Activated T-cell treated with anti-CD3 and anti-CD28 coated beads, Interleukin-2, amount 50 U/mL, for 24 hours (primary cell): Measurements from ENCODE around the gene NDUFA7.
"Not testable (repeated sequence)": the region's sequence is repeated elsewhere in the genome, so short reads cannot be mapped to it uniquely, and the experiment has no call there.

Experiments used
- DNase-seq: peaks from one replicate; pipeline ENCODE4 v3.0.0-alpha.2; 2020
- H3K27ac Mint-ChIP-seq: 2 replicates; pipeline ENCODE4 v1.8.0; 2020; ENCODE audit warnings: mild to moderate bottlenecking, mixed read lengths
- H3K27me3 Mint-ChIP-seq: 2 replicates; pipeline ENCODE4 v1.8.0; 2020; ENCODE audit warnings: mixed read lengths
- H3K36me3 Mint-ChIP-seq: 2 replicates; pipeline ENCODE4 v1.8.0; 2020; ENCODE audit warnings: low read depth, mixed read lengths
- H3K4me1 Mint-ChIP-seq: 2 replicates; pipeline ENCODE4 v1.8.0; 2020; ENCODE audit warnings: low read depth, mixed read lengths
- H3K4me3 Mint-ChIP-seq: 2 replicates; pipeline ENCODE4 v1.8.0; 2020; ENCODE audit warnings: mild to moderate bottlenecking, moderate library complexity, mixed read lengths
- H3K9me3 Mint-ChIP-seq: 2 replicates; pipeline ENCODE4 v1.8.0; 2020; ENCODE audit warnings: mixed read lengths

NDUFA7 gene

DNA sequence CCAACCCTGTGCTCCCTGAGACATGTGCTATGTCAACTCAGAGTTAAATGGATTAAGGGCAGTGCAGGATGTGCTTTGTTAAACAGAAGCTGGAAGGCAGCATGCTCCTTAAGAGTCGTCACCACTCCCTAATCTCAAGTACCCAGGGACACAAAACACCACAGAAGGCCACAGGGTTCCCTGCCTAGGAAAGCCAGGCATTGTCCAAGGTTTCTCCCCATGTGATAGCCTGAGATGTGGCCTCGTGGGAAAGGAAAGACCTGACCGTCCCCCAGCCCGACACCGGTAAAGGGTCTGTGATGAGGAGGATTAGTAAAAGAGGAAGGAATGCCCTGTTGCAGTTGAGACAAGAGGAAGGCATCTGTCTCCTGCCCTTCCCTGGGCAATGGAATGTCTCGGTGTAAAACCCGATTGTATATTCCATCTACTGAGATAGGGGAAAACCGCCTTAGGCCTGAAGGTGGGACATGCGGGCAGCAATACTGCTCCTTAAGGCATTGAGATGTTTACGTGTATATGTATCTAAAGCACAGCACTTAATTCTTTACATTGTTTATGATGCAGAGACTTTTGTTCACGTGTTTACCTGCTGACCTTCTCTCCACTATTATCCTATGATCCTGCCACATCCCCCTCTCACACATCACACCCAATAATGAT, 6.1 kb downstream of the NDUFA7 start:
- H3K36me3 Mint-ChIP-seq, result peaks cover 83% of the 10 kb centered on the region
- H3K9me3 Mint-ChIP-seq, H3K27me3 Mint-ChIP-seq, H3K4me3 Mint-ChIP-seq, DNase-seq: not testable (repeated sequence)
- peaks cover 14% of the 10 kb centered on the region for H3K4me1 Mint-ChIP-seq
- H3K27ac Mint-ChIP-seq, result peak overlapping the region; percentile 26

DNA sequence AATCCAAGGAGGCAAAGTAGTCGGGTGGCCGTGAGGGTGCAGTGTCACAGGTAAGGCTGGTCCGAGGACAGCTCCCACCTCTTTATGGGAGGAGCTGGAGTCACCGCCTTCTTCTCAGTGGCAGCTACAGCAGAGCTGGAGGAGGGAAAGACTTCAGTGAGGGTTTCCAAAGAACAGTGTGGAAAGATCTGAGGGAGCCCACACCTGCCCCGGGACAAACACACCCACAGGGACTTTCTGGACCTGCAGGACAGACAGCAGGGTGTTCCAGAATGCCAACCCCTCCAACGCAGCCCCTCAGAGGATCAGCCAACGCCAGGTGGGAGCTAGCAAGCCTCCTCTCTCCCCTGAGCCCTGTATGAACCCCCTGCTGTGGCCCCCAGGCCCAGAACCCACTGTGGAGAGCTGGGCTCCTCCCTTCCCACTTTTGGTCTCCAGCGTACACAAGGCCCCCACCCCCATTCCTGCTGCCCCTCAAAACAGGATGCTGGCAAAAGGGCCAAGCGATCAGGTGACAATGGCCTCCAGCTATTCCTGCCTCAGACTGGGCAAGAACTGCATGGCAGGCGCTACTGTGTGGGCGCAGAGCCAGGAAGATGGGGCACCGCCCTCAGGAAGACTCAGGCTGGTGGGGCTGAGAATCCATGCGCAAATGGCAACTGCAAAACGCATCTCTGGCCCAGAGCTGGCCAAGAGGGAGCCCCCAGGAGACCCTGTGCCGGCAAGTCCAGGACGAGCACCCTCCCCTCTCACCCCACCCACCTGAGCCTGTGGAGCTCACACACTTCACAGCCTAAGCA, 9.5 kb downstream of the NDUFA7 start:
- H3K27ac Mint-ChIP-seq, result peak overlapping the region; percentile 50
- H3K27me3 Mint-ChIP-seq, result no peaks in the 10 kb centered on the region
- peaks cover 92% of the 10 kb centered on the region for H3K36me3 Mint-ChIP-seq
- H3K4me3 Mint-ChIP-seq, result no peak overlapping the region
- peaks cover 27% of the 10 kb centered on the region for H3K4me1 Mint-ChIP-seq
- DNase-seq, result no peak
- H3K9me3 Mint-ChIP-seq, result no peaks in the 10 kb centered on the region

DNA sequence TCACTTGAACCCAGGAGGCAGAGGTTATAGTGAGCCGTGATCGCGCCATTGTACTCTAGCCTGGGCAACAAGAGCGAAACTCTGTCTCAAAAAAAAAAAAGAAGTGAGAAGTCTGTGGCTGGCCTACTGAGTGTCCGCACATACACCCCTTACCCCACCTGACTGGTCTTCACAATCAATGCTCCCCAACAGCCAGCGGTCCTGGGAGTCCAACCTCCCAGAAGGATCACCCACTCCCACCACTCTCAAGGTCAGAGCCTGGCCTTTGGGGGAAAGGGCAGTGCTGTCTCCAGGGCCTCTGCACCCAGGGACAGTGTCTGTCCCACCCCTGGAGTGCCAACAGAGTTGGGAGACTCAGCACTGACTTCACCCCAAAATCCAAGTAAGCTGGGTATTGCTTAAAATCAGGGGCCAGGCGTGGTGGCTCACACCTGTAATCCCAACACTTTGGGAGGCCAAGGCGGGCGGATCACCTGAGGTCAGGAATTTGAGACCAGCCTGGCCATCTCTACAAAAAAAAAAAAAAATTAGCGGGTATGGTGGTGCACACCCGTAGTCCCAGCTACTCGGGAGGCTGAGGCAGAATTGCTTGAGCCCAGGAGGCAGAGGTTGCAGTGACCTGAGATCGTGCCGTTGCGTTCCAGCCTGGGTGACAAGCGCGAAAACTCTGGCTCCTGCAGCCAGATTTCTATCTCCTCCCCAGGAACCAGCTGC, 10.7 kb downstream of the NDUFA7 start:
- Mint-ChIP-seq H3K27me3 (no peaks in the 10 kb centered on the region), H3K36me3 (peaks cover 94% of the 10 kb centered on the region), H3K9me3 (no peaks in the 10 kb centered on the region), H3K27ac (peak overlapping the region; percentile 26), H3K4me1 (peaks cover 34% of the 10 kb centered on the region), H3K4me3 (no peak overlapping the region)
- DNase-seq, result no peak

DNA sequence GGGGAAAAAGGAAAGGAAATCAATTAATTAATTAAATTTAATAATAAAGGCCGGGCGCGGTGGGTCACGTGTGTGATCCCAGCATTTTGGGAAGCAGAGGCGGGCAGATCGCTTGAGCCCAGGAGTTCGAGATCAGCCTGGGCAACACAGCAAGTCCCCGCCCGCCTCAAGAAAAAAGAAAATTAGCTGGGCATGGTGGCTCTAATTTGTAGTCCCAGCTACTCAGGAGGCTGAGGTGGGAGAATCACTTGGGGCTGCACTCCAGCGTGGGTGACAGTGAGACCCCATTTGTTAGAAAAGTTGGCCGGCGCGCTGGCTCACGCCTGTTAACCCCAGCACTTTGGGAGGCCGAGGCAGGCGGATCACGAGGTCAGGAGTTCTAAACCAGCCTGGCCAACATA, 12.3 kb downstream of the NDUFA7 start:
- DNase-seq, result no peak
- Mint-ChIP-seq H3K36me3 (peaks cover 95% of the 10 kb centered on the region), H3K4me1 (peaks cover 41% of the 10 kb centered on the region), H3K27me3 (no peaks in the 10 kb centered on the region), H3K9me3 (no peaks in the 10 kb centered on the region), H3K4me3 (peak overlapping the region; percentile 98), H3K27ac (peak overlapping the region; percentile 99)

DNA sequence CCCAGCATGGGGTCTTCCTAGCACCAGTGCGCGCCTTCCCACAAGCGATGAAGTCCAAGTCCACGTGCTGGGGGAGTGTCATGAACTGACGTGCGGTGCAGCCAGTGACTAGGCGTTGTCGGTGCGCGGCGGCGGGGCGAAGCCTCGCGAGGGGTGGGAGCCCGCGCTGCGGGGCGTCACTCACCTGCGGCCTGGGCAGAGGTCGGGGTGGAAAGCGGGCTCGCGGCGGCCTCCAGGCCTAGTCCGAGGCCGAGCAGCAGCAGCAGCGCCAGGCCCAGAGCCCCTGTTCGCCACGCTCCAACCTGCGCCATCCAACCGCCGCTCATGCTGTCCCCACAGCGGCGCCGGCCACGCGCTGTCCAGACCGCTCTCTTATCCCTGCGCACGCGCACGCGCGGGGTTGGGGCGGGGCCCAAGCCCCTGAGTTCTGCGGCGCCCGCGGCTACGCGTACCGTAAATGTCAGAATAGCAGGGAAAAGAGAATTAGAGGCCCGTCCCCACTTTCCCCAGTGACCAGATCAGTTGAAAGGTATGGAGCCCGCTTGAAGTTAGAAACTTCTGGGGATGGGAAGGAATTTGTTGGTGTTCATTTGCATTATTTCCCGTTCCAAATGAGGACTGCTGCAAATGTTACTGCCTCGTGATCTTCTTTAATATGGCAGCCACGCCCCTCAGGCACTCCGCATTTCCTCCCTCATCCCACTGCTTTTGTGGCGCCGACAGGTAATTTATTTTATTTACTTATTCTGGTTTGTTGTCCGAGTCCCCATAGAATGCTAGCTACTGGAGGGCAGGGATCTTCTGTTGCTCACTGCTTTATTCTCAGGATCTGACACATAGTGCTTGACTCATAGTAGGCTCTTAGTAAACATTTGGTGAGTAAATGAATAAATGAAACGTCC, 13.0 kb downstream of the NDUFA7 start, which contains the start of gene CD320:
Gene CD320 (minus strand): TSS at position 394 of the 902 bp plus-strand sequence. CDS start 68 bp downstream, at position 326.
- H3K4me3 Mint-ChIP-seq, result peak within 1 kb of the TSS; percentile 98
- peaks cover 95% of the 10 kb centered on the region for H3K36me3 Mint-ChIP-seq

DNA sequence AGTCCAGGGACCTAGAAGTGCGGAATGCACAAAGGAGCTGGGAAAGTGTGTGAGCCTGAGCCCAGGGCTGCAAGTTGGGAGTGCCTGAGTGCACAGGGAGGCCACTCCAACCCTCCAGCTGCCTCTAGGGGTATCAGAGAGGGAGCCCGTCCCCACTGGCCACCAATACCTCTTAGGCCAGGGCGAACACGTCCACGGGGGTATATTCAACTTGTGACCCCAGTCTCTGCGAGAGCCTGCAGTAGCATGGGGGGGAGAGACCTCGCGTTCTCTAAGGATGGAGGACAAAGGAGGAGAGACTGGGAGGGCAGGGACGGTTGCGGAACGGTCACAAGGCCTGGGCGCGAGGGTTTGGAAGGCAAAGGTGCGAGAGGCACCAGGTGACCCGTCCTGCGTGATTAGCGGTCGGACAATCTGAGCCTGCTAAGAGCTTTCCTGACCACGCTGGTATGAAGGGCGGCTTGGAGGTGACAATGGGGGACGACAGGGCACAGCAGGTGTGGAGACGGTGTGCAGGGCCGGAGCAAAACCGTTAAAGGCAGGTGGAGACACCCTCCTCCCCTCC, 13.7 kb downstream of the NDUFA7 start:
- peak overlapping the region; percentile 98 for H3K4me3 Mint-ChIP-seq
- no peak for DNase-seq
- H3K27me3 Mint-ChIP-seq, result no peaks in the 10 kb centered on the region
- peak overlapping the region; percentile 99 for H3K27ac Mint-ChIP-seq
- H3K9me3 Mint-ChIP-seq, result no peaks in the 10 kb centered on the region
- peaks cover 94% of the 10 kb centered on the region for H3K36me3 Mint-ChIP-seq
- peaks cover 41% of the 10 kb centered on the region for H3K4me1 Mint-ChIP-seq

More for the DNA sequence above, 13.0 kb downstream of the NDUFA7 start, which contains the start of gene CD320:
- Mint-ChIP-seq H3K27ac (peak within 1 kb of the TSS; percentile 99), H3K27me3 (no peaks in the 10 kb centered on the region), H3K4me1 (peaks cover 41% of the 10 kb centered on the region), H3K9me3 (no peaks in the 10 kb centered on the region)
- peak; percentile 93 for DNase-seq

DNA sequence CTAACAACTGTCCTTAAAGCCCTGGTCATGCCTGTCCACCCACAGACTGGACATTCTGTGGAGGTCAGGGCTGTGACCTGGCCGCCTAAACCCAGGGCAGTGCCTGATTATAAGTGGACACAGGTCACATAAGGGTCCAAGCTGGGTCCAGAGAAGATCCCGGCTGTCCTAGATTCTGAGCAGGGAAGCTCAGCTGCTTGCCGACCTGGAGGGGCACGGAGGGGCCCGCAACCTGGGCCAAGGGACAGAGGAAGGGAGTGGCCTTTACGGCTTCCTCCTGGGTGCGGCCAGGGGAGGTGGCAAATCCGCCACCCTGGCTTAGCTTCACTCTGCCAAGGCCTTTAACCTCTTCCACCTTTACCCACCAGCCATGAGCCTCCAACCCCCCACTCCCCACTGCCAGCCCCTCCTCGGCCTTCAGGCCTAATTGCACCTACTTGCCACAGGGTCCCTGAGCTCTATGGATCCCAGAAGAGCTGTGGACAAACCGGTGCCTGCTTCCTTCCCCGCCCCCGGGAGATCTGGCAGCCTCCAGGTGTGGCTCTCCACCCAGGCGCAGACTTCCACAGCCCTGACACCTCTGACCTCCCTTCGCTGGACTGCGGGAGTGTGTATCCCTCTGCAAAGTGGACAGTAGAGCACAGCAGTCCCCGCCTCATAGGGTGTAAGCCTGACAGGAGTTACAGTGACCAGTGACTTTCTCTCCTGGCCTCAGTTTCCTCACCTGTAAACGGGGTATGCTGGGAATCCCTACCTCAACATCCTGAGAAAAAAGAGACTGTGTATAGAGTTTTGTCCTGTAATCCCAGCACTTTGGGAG, 14.7 kb downstream of the NDUFA7 start:
- DNase-seq, result no peak
- Mint-ChIP-seq H3K27ac (peak overlapping the region; percentile 99), H3K4me1 (peaks cover 41% of the 10 kb centered on the region), H3K4me3 (peak overlapping the region; percentile 98), H3K9me3 (no peaks in the 10 kb centered on the region), H3K36me3 (peaks cover 92% of the 10 kb centered on the region), H3K27me3 (no peaks in the 10 kb centered on the region)

DNA sequence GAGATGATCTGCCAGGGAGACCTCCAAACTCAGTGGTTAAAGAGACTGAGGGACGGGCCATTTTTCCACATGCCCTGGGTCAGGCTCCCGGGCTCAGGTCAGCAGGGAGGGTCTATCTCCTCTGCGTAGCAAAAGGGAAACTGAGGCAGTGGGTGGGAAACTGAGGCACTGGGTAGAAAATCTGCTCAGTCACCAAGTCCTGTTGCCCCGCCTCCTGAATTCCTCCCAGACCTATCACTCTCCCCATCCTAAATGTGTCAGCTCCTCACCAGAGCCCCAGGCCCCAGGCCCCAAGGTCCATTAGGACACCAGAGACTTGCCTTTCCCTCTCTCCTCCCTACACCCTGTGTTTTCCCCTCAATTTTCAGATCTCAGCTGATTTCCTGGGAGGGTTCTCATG, 15.4 kb downstream of the NDUFA7 start:
- DNase-seq, result no peak

DNA sequence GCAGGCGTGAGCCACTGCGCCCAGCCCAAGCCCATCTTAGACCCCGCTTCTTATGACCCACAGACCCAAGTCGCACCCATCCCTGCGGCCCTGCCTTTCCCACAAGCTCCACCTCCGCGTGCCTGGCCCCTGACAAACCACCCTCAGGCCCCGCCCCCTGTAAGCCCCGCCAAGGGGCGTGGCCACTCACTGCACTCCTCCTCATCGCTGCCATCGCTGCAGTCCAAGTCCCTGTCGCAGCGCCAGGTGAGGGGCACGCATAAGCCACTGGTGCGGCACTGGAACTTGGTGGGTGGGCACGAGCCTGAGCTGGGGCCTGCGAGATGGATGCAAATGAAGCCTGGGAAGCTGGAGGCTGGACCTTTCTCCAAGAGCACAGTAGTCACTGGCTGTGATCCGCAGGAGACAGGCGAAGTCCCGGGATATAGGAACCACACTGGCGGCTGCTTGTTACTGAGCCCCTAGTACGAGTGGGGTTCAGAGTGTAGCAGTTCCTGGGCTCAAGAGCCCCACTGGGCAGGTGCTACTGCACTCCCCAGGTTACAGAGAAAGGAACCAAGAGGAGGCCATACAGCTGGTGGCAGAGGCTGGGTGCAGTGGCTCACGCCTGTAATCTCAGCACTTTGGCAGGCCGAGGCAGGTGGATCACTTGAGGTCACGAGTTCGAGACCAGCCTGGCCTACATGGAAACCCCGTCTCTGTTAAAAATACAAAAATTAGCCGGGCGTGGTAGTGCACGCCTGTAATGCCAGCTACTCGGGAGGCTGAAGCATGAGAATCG, 16.1 kb downstream of the NDUFA7 start:
- no peaks in the 10 kb centered on the region for H3K9me3 Mint-ChIP-seq
- peak overlapping the region; percentile 64 for H3K27ac Mint-ChIP-seq
- DNase-seq, result peak; percentile 56

More for the DNA sequence above, 15.4 kb downstream of the NDUFA7 start:
- Mint-ChIP-seq H3K4me3 (peak overlapping the region; percentile 98), H3K4me1 (peaks cover 41% of the 10 kb centered on the region), H3K27me3 (no peaks in the 10 kb centered on the region), H3K27ac (peak overlapping the region; percentile 99), H3K9me3 (no peaks in the 10 kb centered on the region), H3K36me3 (peaks cover 86% of the 10 kb centered on the region)

DNA sequence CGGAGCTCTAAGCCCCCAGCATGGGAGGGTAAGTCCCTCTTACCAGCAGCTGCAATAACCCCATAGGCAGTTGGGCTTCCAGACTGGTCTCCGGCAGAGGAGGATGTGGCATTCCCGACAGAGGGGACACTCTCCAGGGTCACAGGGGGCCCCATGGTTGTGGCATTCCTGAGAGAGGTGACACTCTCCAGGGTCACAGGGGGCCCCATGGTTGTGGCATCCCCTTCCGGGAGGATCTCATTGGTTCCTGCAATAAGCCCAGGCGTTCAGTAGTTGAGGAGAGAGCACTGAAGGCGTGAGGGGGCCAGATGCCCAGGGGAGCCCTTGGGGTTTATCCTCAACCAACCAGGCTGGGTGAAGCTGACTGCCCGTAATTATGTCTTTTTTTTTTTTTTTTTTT, 18.4 kb downstream of the NDUFA7 start:
- H3K4me3 Mint-ChIP-seq, result no peak overlapping the region
- H3K27me3 Mint-ChIP-seq, result no peaks in the 10 kb centered on the region
- DNase-seq, result no peak
- no peaks in the 10 kb centered on the region for H3K9me3 Mint-ChIP-seq
- H3K4me1 Mint-ChIP-seq, result peaks cover 27% of the 10 kb centered on the region
- H3K36me3 Mint-ChIP-seq, result peaks cover 58% of the 10 kb centered on the region
- H3K27ac Mint-ChIP-seq, result no peak overlapping the region

More for the DNA sequence above, 16.1 kb downstream of the NDUFA7 start:
- Mint-ChIP-seq H3K4me1 (peaks cover 41% of the 10 kb centered on the region), H3K27me3 (no peaks in the 10 kb centered on the region), H3K36me3 (peaks cover 78% of the 10 kb centered on the region), H3K4me3 (no peak overlapping the region)

DNA sequence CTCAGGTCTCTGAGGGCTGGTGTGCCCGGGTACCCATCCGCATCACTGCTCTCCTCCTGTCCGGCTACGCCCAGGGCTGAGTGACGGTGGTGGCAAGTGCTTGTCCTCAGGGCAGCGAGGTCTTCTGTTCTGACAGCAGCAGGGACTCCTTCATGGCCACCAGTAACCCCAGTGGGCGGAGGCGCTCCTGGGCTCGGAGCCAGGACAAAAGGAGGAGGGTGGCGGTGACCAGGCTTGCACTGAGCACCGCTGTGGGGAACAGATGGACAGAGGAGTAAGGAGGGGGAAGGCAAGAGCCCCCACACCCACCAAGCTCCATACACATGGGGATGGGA, 18.9 kb downstream of the NDUFA7 start:
- Mint-ChIP-seq H3K9me3 (no peaks in the 10 kb centered on the region), H3K27me3 (no peaks in the 10 kb centered on the region), H3K4me1 (peaks cover 23% of the 10 kb centered on the region), H3K4me3 (no peak overlapping the region), H3K27ac (no peak overlapping the region), H3K36me3 (peaks cover 54% of the 10 kb centered on the region)
- no peak for DNase-seq

DNA sequence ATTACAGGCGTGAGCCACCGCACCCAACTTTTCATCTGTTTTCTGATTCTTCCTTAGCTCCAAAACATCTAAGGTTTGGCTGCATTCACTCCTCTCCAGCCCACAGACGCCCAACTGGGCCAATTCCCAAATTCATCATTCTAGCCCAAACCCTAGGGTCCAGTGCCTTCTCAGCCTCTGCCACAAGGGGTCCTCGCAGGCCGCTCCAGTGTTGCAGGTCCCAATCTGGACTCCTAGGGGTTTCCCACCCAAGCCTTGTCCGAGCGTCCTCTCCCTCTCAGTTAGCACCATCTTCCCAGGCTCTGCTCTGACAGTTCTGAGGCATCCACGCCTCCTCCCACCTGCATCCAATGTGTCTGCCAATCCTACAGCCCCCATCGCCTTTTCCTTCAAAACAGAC, 29.8 kb downstream of the NDUFA7 start:
- not testable (repeated sequence) for DNase-seq, H3K27me3 Mint-ChIP-seq, H3K4me3 Mint-ChIP-seq, H3K27ac Mint-ChIP-seq, H3K36me3 Mint-ChIP-seq, H3K9me3 Mint-ChIP-seq, H3K4me1 Mint-ChIP-seq
